Activated CD8-positive, alpha-beta T cell treated with anti-CD3 and anti-CD28 coated beads, Interleukin-2, amount 10 ng/mL, durations not matched to agents 7 days and 5 days (primary cell): ENCODE measurements around the gene PAM. TPM values are rescaled to one million over a fixed set of nuclear protein-coding genes. Genes with fewer than 3 reads are reported as not detected.

Experiments used
- ATAC-seq: fragments of 150-1000 bp; cut with Tn5 transposase; one replicate; pipeline ENCODE4 v1.10.0; 2021; ENCODE audit warnings: moderate library complexity
- CTCF ChIA-PET: fragments of 350-600 bp; sonication (Branson Sonifier 250); formaldehyde crosslinking; loops from one replicate; lab custom pipeline; 2021; ENCODE audit warnings: antibody characterized with exemption; lab: Charles Lee
- POLR2A ChIA-PET: fragments of 350-600 bp; sonication (Branson Sonifier 250); formaldehyde crosslinking; loops from one replicate; lab custom pipeline; 2021; ENCODE audit warnings: antibody characterized with exemption; lab: Charles Lee
- DNase-seq: peaks from one replicate; pipeline ENCODE4 v3.0.0-alpha.2; 2020
- H3K27ac Mint-ChIP-seq: one replicate; pipeline ENCODE4 v1.8.0; 2021; ENCODE audit warnings: mild to moderate bottlenecking, mixed read lengths
- H3K27me3 Mint-ChIP-seq: one replicate; pipeline ENCODE4 v1.8.0; 2021; ENCODE audit warnings: low read depth, mixed read lengths
- H3K36me3 Mint-ChIP-seq: one replicate; pipeline ENCODE4 v1.8.0; 2021; ENCODE audit warnings: low read depth, mixed read lengths
- H3K4me1 Mint-ChIP-seq: one replicate; pipeline ENCODE4 v1.8.0; 2021; ENCODE audit warnings: low read depth, mixed read lengths
- H3K4me3 Mint-ChIP-seq: one replicate; pipeline ENCODE4 v1.8.0; 2021; ENCODE audit warnings: mild to moderate bottlenecking, mixed read lengths
- H3K9me3 Mint-ChIP-seq: one replicate; pipeline ENCODE4 v1.8.0; 2022; ENCODE audit warnings: mixed read lengths; ENCODE audit not compliant: insufficient read depth
- total RNA-seq, 2 experiments: library from RNA; stranded (reverse); gene quantifications; one replicate each; pipeline ENCODE4 v1.2.3, GENCODE V29; 2021

PAM gene
- total RNA-seq, 2 experiments from 2014 or later: 16.1 to 16.3 TPM

DNA sequence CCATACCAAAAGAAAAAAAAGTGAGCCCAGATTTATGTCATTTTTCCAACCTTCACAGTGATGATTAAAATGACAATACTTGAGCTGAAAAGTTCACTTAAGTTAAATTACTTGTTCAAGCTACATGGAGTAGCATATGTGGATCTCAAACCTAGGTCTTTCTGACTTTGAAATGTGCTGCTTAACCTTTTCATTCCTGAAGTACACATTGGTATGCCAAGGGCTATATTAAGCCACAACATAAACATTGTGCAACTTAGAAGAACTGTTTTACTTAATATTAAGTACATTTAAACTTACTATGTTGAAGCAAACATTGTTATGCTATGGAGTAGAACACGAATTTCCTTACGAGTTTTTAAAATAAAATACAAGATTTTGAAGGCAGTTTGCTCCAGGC lies 259.9 kb downstream of the PAM start:
- no peak overlapping the region for H3K27ac Mint-ChIP-seq
- DNase-seq (no peak), ATAC-seq (no peak)
- ChIA-PET CTCF (no interaction called here), POLR2A (interaction anchor here (0.5 kb wide), 1 partner anchor 672 kb away, joined by 3 read pairs; no protein-coding TSS in a partner anchor)
- H3K4me1 Mint-ChIP-seq: peaks cover 4% of the 10 kb centered on the region
- peaks cover 14% of the 10 kb centered on the region for H3K36me3 Mint-ChIP-seq
- H3K9me3 Mint-ChIP-seq: no peaks in the 10 kb centered on the region
- H3K4me3 Mint-ChIP-seq: no peak overlapping the region
- no peaks in the 10 kb centered on the region for H3K27me3 Mint-ChIP-seq

DNA sequence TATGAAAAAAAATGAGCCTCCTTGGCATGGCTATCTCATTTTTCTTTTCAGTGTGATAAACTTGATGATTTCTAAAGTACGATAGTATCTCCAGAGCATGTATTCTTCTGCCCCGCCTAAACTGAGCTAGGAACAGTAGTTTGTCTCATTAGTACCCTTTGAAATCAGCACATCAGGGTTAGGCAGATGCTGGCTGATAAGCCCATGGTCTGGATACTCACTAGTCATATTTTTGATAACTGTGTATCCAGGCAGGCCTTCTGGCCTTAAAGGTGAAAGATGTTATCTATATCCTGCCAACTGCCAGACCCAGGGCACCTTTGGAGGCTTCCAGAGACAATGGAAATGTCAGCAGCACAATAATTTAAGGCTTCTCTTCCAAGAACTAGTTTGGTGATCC lies 261.1 kb downstream of the PAM start:
- Mint-ChIP-seq H3K4me1 (peaks cover under 1% of the 10 kb centered on the region), H3K4me3 (no peak overlapping the region), H3K36me3 (peaks cover 11% of the 10 kb centered on the region), H3K9me3 (no peaks in the 10 kb centered on the region), H3K27ac (no peak overlapping the region), H3K27me3 (no peaks in the 10 kb centered on the region)
- ATAC-seq (no peak), DNase-seq (no peak)
- POLR2A ChIA-PET: no interaction called here
- CTCF ChIA-PET: no interaction called here

DNA sequence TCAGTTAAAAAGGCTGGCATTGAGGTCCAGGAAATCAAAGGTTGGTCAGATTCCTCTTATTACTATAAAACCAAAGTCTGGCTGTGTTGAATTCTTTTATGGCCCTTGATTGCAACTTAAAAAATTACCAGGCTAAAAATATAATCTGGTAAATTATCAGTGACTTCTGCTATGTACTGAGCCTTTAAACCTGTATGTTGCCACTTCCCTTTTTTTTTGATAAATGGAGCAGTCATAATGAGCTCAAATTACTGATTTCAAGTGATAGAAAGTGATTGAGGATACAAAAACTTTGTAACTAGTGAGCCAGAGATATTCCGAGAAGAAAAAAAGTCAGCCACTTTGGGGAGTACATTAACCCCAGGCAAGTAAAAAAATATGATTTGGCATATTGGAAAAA lies 264.7 kb downstream of the PAM start:
- Mint-ChIP-seq H3K4me3 (no peak overlapping the region), H3K9me3 (no peaks in the 10 kb centered on the region), H3K4me1 (peaks cover 5% of the 10 kb centered on the region), H3K36me3 (peaks cover 1% of the 10 kb centered on the region), H3K27me3 (no peaks in the 10 kb centered on the region), H3K27ac (no peak overlapping the region)
- CTCF ChIA-PET: interaction anchor here (1.4 to 1.5 kb wide), 2 partner anchors 20 to 119 kb away, joined by 3 to 4 read pairs; no protein-coding TSS in a partner anchor
- POLR2A ChIA-PET: no interaction called here
- DNase-seq (no peak), ATAC-seq (no peak)

DNA sequence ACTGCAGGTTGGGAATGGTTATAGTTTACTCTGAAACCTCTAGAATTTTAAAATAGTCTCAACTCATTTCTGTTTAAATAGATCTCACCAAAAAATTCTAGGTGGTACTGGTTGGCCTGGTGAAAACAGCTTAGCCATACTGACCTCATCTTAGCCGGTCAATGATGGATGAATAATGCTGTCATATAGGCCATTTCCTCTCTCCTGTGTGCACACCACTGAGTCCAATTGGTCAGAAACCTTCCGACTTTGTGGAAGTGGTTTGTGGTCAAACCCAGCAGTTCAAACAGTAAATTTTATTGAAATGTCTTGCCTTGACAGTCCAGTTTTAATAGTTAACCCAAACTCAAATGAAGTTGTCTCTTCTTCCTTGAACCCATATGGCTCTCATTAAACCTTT lies 266.2 kb downstream of the PAM start:
- no peaks in the 10 kb centered on the region for H3K36me3 Mint-ChIP-seq
- CTCF ChIA-PET: interaction anchor here (1.3 kb wide), 1 partner anchor 19 kb away, joined by 3 read pairs; no protein-coding TSS in a partner anchor
- POLR2A ChIA-PET: no interaction called here
- DNase-seq (no peak), ATAC-seq (no peak)
- no peak overlapping the region for H3K4me3 Mint-ChIP-seq
- no peak overlapping the region for H3K27ac Mint-ChIP-seq
- peaks cover 5% of the 10 kb centered on the region for H3K4me1 Mint-ChIP-seq
- H3K27me3 Mint-ChIP-seq: no peaks in the 10 kb centered on the region
- H3K9me3 Mint-ChIP-seq: no peaks in the 10 kb centered on the region

DNA sequence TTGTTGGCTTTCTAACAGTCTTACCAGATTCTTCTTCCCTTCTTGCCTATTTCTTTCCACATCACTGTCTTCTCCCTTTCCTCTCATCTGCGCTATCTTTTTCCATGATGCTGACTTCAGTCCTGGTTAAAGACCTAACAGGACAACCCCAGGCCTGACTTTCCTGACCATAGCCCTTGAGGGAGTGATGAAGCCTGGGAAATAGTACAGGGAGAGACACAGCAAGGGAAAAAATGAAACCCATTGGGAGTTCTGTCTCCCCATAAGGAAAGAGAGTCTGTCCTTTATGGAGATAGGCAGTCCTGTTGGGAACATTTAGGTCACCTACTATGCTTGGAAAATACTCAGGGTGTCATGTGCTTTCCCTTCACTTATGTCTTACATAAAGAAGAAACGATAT lies 272.2 kb downstream of the PAM start:
- DNase-seq: no peak
- no peak overlapping the region for H3K27ac Mint-ChIP-seq
- H3K4me1 Mint-ChIP-seq: no peaks in the 10 kb centered on the region
- no peaks in the 10 kb centered on the region for H3K27me3 Mint-ChIP-seq
- H3K9me3 Mint-ChIP-seq: no peaks in the 10 kb centered on the region
- CTCF ChIA-PET: no interaction called here
- POLR2A ChIA-PET: no interaction called here
- ATAC-seq: no peak
- H3K36me3 Mint-ChIP-seq: no peaks in the 10 kb centered on the region
- H3K4me3 Mint-ChIP-seq: no peak overlapping the region

DNA sequence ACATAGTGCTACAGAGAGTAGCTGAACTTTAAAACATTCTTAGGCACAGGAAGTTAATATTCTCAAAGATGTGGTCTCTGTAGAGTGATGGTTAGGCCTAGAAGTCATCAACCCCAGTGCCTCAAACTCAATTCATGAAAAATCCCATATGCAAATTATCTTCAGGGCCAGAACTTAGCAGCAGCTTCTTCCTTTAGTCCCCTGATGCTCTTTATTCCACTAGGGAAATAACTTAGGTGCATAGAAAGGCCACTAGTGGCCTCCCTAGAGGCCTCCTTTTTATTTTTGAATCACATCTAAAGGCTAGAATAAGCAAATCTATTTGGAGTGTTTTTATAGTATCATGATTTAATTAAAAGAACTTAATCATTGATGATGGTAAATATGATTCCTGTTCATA lies 276.5 kb downstream of the PAM start:
- Mint-ChIP-seq H3K9me3 (no peaks in the 10 kb centered on the region), H3K4me3 (no peak overlapping the region), H3K27ac (no peak overlapping the region), H3K27me3 (no peaks in the 10 kb centered on the region), H3K36me3 (no peaks in the 10 kb centered on the region), H3K4me1 (no peaks in the 10 kb centered on the region)
- ChIA-PET CTCF (interaction anchor here (0.8 to 1.8 kb wide), 3 partner anchors 9 to 28 kb away, joined by 4 to 6 read pairs (median 4); no protein-coding TSS in a partner anchor), POLR2A (no interaction called here)
- ATAC-seq (no peak), DNase-seq (no peak)

DNA sequence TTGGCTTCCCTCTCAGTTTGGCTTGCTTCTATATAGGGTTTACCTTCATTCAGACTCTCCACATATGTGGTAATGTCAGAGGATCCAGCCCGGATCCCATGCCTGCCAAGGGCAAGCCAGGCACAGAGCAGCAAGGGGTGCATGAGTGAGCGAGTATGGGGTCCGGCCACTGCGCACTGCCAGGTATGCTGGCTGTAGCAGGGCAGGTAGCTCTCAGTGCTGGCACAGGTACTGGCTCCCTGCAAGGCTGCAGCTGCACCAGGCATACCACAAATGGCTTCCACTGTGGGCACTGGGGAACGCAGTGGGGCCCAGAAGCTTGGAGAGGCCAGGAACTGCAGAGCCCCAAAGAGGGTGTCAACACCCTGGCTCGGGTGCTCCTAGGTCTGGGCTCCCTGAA lies 278.6 kb downstream of the PAM start:
- DNase-seq (no peak), ATAC-seq (no peak)
- Mint-ChIP-seq H3K36me3 (no peaks in the 10 kb centered on the region), H3K4me3 (no peak overlapping the region), H3K27me3 (peaks cover 3% of the 10 kb centered on the region), H3K27ac (no peak overlapping the region), H3K9me3 (no peaks in the 10 kb centered on the region), H3K4me1 (no peaks in the 10 kb centered on the region)
- ChIA-PET POLR2A (no interaction called here), CTCF (no interaction called here)

DNA sequence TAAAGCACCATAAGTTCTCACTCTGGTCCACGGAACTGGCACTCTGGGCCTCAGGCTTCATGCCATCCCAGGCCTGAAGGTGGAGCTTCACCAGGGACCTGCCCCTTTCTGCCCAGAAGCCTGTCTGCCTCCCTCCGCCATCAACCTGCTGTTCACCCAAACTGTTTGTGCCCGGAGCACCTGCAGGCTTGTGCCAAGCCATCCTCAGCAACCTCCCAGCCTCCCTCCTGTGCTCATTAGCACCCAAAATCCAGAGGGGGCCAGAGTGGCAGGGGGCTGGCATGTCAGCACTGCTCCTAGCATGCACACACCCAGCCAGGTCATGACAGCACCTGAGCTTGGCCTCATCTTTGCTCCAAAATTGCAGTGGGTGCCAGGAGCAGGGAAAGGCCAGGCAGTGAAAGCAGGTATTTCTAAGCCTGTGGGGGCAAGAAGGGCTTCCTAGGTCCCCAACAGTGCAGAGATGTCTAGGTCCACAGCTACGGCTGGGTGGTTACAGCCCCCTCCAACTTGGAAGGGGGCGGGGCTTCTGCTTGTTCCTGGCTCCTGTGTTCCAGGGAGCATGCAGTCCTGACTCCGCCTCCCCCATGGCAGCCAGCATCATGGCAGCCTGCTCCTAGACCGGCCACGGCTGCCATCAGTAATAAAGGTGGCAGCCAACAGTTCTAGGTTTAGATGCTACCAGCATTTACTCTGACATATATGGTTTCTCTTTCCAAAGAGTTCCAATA lies 279.7 kb downstream of the PAM start:
- ChIA-PET CTCF (no interaction called here), POLR2A (no interaction called here)
- no peaks in the 10 kb centered on the region for H3K9me3 Mint-ChIP-seq
- H3K36me3 Mint-ChIP-seq: no peaks in the 10 kb centered on the region
- no peak overlapping the region for H3K4me3 Mint-ChIP-seq
- no peak overlapping the region for H3K27ac Mint-ChIP-seq
- DNase-seq (no peak), ATAC-seq (no peak)
- no peaks in the 10 kb centered on the region for H3K4me1 Mint-ChIP-seq
- H3K27me3 Mint-ChIP-seq: peaks cover 4% of the 10 kb centered on the region

DNA sequence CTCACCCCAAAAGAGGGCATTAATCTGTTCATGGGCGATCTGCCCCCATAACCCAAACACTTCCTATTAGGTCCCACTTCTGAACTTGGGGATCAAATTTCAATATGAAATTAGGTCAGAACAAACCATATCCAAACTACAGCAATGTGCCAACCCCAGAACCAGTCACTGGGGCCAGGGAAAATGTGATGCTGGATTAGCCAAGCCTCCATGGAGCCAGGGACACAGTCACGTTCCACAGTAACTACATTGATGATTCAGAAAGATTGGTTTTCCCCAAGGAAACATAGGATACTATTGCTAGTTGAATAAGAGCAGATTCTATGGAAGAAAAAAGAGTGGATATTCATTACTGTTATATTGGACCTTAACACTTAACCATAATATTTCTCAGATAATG lies 280.6 kb downstream of the PAM start:
- Mint-ChIP-seq H3K4me3 (no peak overlapping the region), H3K27me3 (peaks cover 9% of the 10 kb centered on the region), H3K9me3 (no peaks in the 10 kb centered on the region), H3K4me1 (no peaks in the 10 kb centered on the region), H3K36me3 (no peaks in the 10 kb centered on the region), H3K27ac (no peak overlapping the region)
- no peak for ATAC-seq
- POLR2A ChIA-PET: no interaction called here
- CTCF ChIA-PET: interaction anchor here (1.2 to 1.4 kb wide), 2 partner anchors 104 to 255 kb away, joined by 4 to 7 read pairs; no protein-coding TSS in a partner anchor
- DNase-seq: no peak

DNA sequence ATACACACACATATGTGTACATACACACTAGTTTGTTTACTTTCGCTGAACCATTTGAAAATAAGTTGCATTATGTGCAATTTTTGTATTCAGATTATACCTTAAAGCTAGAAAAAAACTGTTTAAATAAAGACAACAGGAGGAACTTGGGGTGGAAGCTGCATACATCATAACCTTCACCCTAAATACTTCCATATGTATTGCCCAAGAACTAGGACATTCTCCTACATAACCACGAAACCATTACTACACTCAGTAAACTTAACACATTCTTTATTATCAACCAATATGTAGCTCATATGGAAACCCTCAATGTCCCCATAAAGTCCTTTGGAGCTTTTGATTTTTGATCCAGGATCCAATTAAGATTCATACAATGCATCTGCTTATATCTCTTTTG lies 281.5 kb downstream of the PAM start:
- CTCF ChIA-PET: interaction anchor here (0.7 to 1.4 kb wide), 3 partner anchors 64 to 256 kb away, joined by 3 to 7 read pairs (median 4); no protein-coding TSS in a partner anchor

DNA sequence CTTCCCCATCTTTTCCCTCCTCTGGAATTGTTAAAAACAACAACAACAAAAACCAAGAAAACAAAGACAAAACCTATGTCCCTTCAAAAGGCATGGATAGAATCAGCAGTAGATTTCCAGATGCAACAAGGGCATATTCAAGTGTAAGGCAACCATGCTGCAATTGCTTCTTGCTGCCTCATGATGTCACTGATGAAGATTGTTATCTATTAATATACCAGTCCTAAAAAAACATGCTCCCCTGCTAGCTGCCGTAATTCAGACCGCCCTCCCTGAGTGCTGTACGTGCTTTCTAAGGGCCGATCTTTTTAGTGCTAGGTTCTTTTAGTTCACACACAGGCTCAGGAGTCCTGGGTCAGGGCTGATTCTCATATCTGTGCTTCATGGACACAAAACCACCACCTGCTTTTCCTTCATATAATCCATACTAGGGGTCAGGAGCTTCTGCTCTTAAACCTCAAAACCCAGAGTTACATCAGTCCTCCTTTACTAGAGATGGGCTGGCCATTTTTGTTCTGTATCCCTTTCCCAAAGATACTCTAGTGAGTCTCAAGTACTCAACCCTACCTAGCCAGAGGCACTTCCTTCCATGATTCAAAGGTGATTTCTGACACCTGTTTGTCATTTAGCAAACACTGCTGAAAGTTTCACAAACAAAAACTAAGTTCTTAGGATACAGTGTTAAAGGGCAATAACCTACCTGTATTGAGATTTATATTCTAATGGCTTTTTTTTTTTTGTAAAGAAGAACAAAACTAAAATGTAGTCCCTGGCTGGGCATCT lies 282.8 kb downstream of the PAM start:
- DNase-seq (no peak), ATAC-seq (no peak)
- Mint-ChIP-seq H3K9me3 (no peaks in the 10 kb centered on the region), H3K36me3 (no peaks in the 10 kb centered on the region), H3K4me1 (no peaks in the 10 kb centered on the region), H3K27ac (no peak overlapping the region), H3K27me3 (peaks cover 15% of the 10 kb centered on the region), H3K4me3 (no peak overlapping the region)
- POLR2A ChIA-PET: no interaction called here
- CTCF ChIA-PET: no interaction called here

More for the DNA sequence above, 281.5 kb downstream of the PAM start:
- Mint-ChIP-seq H3K27me3 (peaks cover 9% of the 10 kb centered on the region), H3K36me3 (no peaks in the 10 kb centered on the region), H3K9me3 (no peaks in the 10 kb centered on the region), H3K27ac (no peak overlapping the region), H3K4me3 (no peak overlapping the region), H3K4me1 (no peaks in the 10 kb centered on the region)
- DNase-seq: no peak
- ATAC-seq: no peak
- POLR2A ChIA-PET: no interaction called here
